Glomerular endothelial cell (primary cell): ENCODE data around the gene SLC35A3. TPM values are rescaled to one million over a fixed set of nuclear protein-coding genes. Genes with fewer than 3 reads are reported as not detected.

Experiments
- DNase-seq: peaks from one replicate; pipeline ENCODE4 v3.0.0-alpha.2; 2011; ENCODE audit warnings: low read depth, low spot score; ENCODE audit errors: extremely low read depth
- total RNA-seq: library from RNA; depleted of rRNA; stranded (reverse); fragments of >200 nt; gene quantifications from 2 replicates; pipeline ENCODE4 v1.2.3, GENCODE V29; 2015

The SLC35A3 gene
- total RNA-seq, 1 donor from 2014 or later: 12.8 TPM

DNA sequence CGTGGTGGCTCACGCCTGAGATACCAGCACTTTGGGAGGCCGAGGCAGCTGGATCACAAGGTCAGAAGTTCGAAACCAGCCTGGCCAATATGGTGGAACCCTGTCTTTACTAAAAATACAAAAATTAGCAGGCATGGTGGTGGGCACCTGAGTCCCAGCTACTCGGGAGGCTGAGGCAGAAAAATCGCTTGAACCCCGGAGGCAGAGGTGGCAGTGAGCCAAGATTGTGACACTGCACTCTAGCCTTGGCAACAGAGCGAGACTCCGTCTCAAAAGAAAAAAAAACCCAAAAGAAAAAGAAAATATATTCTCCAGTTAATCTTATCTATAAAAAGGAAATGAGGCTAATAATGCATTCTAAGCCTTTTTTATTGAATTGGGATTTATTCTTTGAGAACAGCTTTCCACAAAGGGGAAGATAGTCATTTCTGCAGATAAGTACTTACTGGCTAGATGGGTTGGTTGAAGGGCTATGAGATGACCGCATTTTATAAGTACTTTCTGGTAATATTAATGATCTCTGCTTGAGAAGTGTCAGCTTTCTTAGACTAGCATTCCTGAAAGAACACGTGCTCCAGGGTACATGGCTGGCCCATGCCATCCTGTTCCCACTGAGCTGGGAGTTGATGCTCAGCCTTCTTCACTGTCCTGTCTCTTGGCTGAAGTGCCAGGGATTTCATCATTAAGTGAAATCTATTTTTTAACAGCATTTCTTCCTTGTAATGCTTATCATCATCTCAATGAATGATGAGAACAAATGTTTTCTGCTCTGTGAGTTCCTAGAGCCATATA is 105.0 kb downstream of the SLC35A3 start:
- no peak for DNase-seq

DNA sequence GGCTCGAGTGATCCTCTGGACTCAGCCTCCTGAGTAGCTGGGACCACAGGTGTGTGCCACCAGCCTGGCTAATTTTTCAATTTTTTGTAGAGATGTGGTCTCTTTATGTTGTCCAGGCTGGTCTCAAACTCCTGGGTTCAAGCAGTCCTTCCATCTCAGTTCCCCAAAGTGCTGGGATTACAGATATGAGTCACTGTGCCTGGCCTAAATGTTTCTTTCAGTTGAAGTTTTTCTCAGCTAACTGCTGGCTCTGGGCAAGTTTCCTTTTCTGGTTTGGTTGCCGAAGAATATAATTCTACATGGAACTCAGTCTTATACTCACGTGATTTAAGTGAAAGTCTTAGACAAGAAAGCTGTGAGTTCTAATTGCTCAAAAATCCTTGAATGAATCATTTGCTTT is 106.0 kb downstream of the SLC35A3 start:
- no peak for DNase-seq

DNA sequence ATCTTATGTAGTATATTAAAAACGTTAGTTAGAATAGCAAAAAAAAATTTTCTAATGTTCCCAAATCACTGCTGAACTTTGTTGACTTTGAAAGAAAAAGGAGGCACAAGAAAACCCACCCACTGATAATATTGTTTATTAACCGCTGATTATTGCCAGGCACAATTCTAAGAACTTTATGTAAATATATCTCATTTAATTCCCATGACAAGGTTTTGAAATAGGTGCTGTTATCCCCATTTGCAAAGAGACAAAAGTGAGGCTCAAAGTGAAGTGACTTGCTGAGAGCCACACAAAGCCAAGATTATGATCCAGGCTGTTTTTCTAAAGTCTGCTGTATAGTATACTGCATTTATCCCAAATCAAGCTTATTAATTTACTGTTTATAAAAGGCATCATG is 106.5 kb downstream of the SLC35A3 start:
- DNase-seq: no peak

DNA sequence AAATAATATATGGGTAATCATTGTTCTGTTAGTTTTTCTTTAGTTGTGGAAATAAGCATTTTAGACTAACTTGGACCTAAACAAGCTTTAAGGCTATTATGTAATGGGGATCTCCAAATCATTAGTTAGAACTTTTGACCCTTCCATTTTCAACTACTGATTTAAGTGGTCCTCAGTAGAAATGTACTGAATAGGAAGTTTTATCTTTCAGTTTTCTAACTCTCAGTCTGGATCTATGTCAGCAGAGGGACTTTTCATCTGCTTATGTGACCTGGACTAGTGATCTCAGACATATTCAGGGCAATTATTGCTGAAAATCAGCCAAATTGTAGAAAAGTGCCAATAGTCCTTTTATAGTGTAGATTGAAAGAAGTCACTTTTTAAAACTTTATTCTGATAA is 106.9 kb downstream of the SLC35A3 start:
- DNase-seq: no peak

DNA sequence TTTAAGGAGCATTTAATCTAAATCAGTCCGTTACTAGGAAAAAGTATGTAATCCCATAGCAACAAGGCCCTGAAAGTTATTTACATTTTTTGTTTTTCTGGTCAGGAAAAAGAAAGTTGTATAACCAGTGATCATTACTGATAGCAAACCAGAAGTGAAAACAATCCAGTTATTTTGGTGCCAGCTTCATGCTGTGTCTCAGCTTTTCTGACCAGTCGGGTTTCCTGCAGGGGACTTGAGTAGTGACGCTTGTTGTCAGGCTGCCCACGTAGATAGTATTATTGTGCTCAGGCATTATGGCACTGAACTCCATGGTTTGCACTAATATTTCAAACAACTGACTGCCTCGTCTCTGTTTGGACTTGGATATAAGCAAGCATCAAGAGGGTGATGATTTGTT is 107.7 kb downstream of the SLC35A3 start:
- DNase-seq: peak; percentile 25

DNA sequence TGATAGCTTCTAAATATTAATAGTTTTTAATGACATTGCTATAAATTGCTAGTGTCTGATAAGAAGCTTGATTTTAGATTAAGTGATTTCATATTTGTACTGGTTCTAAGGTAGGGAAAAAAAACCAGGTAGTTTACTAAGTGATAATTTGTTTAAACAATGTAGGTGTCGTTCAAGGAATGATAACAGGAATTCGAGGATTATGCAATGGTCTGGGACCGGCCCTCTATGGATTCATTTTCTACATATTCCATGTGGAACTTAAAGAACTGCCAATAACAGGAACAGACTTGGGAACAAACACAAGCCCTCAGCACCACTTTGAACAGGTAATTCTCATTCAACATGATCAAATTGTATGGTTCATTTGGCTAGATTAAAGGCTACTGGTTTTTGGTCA is 110.5 kb downstream of the SLC35A3 start:
- DNase-seq: no peak

Other genes with a start within 250 kb of the SLC35A3 start
- gene FRRS1, start 203.4 kb upstream of the SLC35A3 start, total RNA-seq: 1.2 and 2.1 TPM in 2 replicates
- 8.1 and 10.9 TPM in 2 replicates for gene AGL, start 119.6 kb upstream of the SLC35A3 start, total RNA-seq
- 1.2 and 1.9 TPM in 2 replicates for gene SASS6, start 162.9 kb downstream of the SLC35A3 start, total RNA-seq
- gene TRMT13, start 163.2 kb downstream of the SLC35A3 start, total RNA-seq: 9.0 and 50.5 TPM in 2 replicates
- gene LRRC39, start 208.3 kb downstream of the SLC35A3 start, total RNA-seq: 0.53 TPM in 1 of 2 replicates, not detected in the other